ENCODE data around the gene ACBD4. TPM values are rescaled to one million over a fixed set of nuclear protein-coding genes. Genes with fewer than 3 reads are reported as not detected.

Gene ACBD4
- total and polyA plus RNA-seq, 4 donors, result 4.4 to 51.4 (median 44.9) TPM

GRCh38 chr17:45115871-45116270 is 19.6 kb upstream of the ACBD4 start (continued):
- TF ChIP-seq JUND (IDR thresholded peaks at IDR 0.05) (no peak), HNF4G (IDR thresholded peaks at IDR 0.05) (no peak), TAF1 (conservative IDR thresholded peaks at IDR 0.05) (no peak), FOXA2 (IDR thresholded peaks at IDR 0.05) (no peak)

- H3K27ac ChIP-seq (ENCODE audit: low read depth in 1 of 2, low read length in 2 of 2), result no peak overlapping the region
- H3K36me3 ChIP-seq (ENCODE audit: control insufficient read depth in 4 of 4, insufficient read depth in 3 of 4, low read depth in 1 of 4, low read length in 3 of 4), result no peaks in the 10 kb centered on the region
- H3K9ac ChIP-seq (ENCODE audit: low read depth in 1 of 2, low read length in 2 of 2), result no peak overlapping the region
- no peak for DNase-seq (ENCODE audit: low spot score)
- no peak for TF ChIP-seq YY1 (IDR thresholded peaks at IDR 0.05)
- TF ChIP-seq NR2F2 (IDR thresholded peaks at IDR 0.05), result no peak
- TF ChIP-seq FOXA1 (IDR thresholded peaks at IDR 0.05), result no peak
- no peak for TF ChIP-seq REST (IDR thresholded peaks at IDR 0.05)
- no peak for TF ChIP-seq MAX (IDR thresholded peaks at IDR 0.05)
- TF ChIP-seq ATF3 (IDR thresholded peaks at IDR 0.05), result no peak
- no peak for TF ChIP-seq HNF4A (conservative IDR thresholded peaks at IDR 0.05)
- TF ChIP-seq TAF1 (conservative IDR thresholded peaks at IDR 0.05), result no peak
- no peak for TF ChIP-seq HNF4G (IDR thresholded peaks at IDR 0.05)
- no peak for TF ChIP-seq GABPA (IDR thresholded peaks at IDR 0.05 in 1 of 2, conservative IDR thresholded peaks at IDR 0.05 in 1 of 2)
- TF ChIP-seq FOXA2 (IDR thresholded peaks at IDR 0.05), result no peak
- no peak for TF ChIP-seq RAD21 (IDR thresholded peaks at IDR 0.05)
- TF ChIP-seq SP1 (IDR thresholded peaks at IDR 0.05), result no peak
- no peak for TF ChIP-seq RXRA (IDR thresholded peaks at IDR 0.05)
- TF ChIP-seq EGR1 (IDR thresholded peaks at IDR 0.05; ENCODE audit: low read depth in 2 of 2), result no peak
- TF ChIP-seq JUND (IDR thresholded peaks at IDR 0.05), result no peak
- no peak for TF ChIP-seq CTCF (IDR thresholded peaks at IDR 0.05; ENCODE audit: low read depth, low read length, missing input control)
- TF ChIP-seq ZBTB33 (IDR thresholded peaks at IDR 0.05), result no peak
- H3K27me3 ChIP-seq (ENCODE audit: control insufficient read depth in 4 of 4, insufficient read depth in 4 of 4, low read length in 3 of 4), result no peaks in the 10 kb centered on the region
- 94% methylated on average over 10 of the region's 10 CpGs for WGBS
- H3K4me1 ChIP-seq (ENCODE audit: control insufficient read depth in 4 of 4, insufficient read depth in 4 of 4, low read length in 3 of 4), result peaks cover 0 to 3% (median 0%) of the 10 kb centered on the region in 4 donors
- H3K9me3 ChIP-seq (ENCODE audit: control insufficient read depth in 4 of 4, low read length in 3 of 4), result no peaks in the 10 kb centered on the region
- no peak overlapping the region for H3K4me3 ChIP-seq (ENCODE audit: low read depth in 1 of 3, low read length in 3 of 3)
Observed at GRCh38 chr17:45116434-45117016, 19.0 kb upstream of the ACBD4 start.
